ENCODE data around the gene TMEM181.

- TF ChIP-seq POLR2A (IDR thresholded peaks at IDR 0.05) (no peak), CTCF (IDR thresholded peaks at IDR 0.05) (no peak)
Measured at GRCh38 chr6:158559338-158559894, 475 bp upstream of the TMEM181 start.
